Measurements from ENCODE around the gene MTIF3. TPM values are rescaled to one million over a fixed set of nuclear protein-coding genes. Genes with fewer than 3 reads are reported as not detected.

MTIF3 gene
- total RNA-seq, 1 experiment from 2014 or later: 37.1 TPM

DNA sequence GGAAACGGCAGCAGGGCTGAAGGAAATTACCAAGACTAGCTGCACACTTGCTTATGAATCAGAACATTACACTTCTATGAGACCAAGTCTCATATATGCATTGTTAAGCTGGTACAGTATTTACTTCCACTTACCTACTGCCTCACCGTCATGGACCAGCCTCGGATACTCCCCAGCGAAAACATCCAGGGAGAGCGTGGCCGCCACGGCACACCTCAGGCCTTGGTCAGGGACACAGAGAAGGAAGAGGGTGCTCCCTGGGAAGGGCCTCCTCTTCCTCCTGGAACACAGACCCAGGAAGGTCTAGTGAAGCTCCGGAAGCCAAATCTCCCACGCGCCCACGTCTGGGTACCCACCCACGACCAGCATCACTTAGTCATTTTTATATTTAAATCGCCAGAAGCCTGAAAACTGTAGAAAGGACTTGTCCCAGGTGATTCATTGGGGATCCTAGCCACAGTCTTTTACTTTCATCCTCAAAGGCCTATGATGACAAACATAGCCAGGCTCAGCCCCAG, 24.4 kb upstream of the MTIF3 start:
- no peaks in the 10 kb centered on the region for H3K27me3 ChIP-seq (replicated peaks; ENCODE audit: insufficient read depth, low read depth, low read length, poor library complexity)
- no TSS peak for BruUV-seq (replicated peaks)
- no peaks in the 10 kb centered on the region for H3K36me3 ChIP-seq (ENCODE audit: insufficient read depth, low read length, poor library complexity, severe bottlenecking)
- no peaks in the 10 kb centered on the region for H3K9me3 ChIP-seq (ENCODE audit: low read depth, low read length, poor library complexity, severe bottlenecking)
- H3K4me3 ChIP-seq (ENCODE audit: low read depth, low read length, poor library complexity, severe bottlenecking): no peak overlapping the region
- TF ChIP-seq EZH2 (IDR thresholded peaks at IDR 0.05; ENCODE audit: borderline replicate concordance, low read depth, low read length, poor library complexity, severe bottlenecking) (no peak), CTCF (conservative IDR thresholded peaks at IDR 0.05; ENCODE audit: low read depth, low read length) (no peak)
- CTCF ChIA-PET: no interaction called here
- POLR2A ChIA-PET (ENCODE audit: low non-redundant PET): no interaction called here
- no peak overlapping the region for H3K27ac ChIP-seq (ENCODE audit: low read depth, low read length, poor library complexity, severe bottlenecking)
- H3K4me1 ChIP-seq (ENCODE audit: insufficient read depth, low read length, poor library complexity, severe bottlenecking): no peaks in the 10 kb centered on the region
- DNase-seq (ENCODE audit: low spot score): no peak
- intact Hi-C loops (cut with micrococcal nuclease; ENCODE audit: unreplicated experiment): no loop called here

DNA sequence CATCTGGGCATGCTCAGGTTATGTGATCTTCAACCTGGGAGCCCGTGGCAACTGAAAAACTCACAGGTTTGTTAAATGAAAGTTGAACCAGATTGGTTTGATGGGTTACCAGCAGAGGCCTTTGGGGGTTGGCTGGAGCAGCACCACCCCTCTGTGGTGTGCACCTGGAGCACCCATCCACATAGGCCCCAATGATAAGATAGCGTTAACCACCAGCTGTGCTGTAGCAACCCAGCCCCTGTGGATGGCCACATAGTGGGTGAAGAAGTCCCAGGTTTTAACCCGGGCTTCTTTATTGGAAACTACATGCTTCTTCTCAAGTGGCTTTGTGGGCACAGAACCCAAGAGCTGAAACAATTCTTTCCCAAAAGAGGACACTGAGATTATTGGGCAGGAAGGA, 22.6 kb upstream of the MTIF3 start:
- ChIA-PET POLR2A (ENCODE audit: low non-redundant PET) (no interaction called here), CTCF (no interaction called here)
- TF ChIP-seq EZH2 (IDR thresholded peaks at IDR 0.05; ENCODE audit: borderline replicate concordance, low read depth, low read length, poor library complexity, severe bottlenecking) (no peak), CTCF (conservative IDR thresholded peaks at IDR 0.05; ENCODE audit: low read depth, low read length) (no peak)
- Histone ChIP-seq H3K9me3 (ENCODE audit: low read depth, low read length, poor library complexity, severe bottlenecking) (no peaks in the 10 kb centered on the region), H3K36me3 (ENCODE audit: insufficient read depth, low read length, poor library complexity, severe bottlenecking) (no peaks in the 10 kb centered on the region), H3K27me3 (replicated peaks; ENCODE audit: insufficient read depth, low read depth, low read length, poor library complexity) (peaks cover 4% of the 10 kb centered on the region), H3K4me3 (ENCODE audit: low read depth, low read length, poor library complexity, severe bottlenecking) (no peak overlapping the region), H3K4me1 (ENCODE audit: insufficient read depth, low read length, poor library complexity, severe bottlenecking) (no peaks in the 10 kb centered on the region), H3K27ac (ENCODE audit: low read depth, low read length, poor library complexity, severe bottlenecking) (no peak overlapping the region)
- intact Hi-C loops (cut with micrococcal nuclease; ENCODE audit: unreplicated experiment): no loop called here
- BruUV-seq (replicated peaks): no TSS peak
- no peak for DNase-seq (ENCODE audit: low spot score)

- Histone ChIP-seq H3K9me3 (ENCODE audit: low read depth, low read length, poor library complexity, severe bottlenecking) (no peaks in the 10 kb centered on the region), H3K4me1 (ENCODE audit: insufficient read depth, low read length, poor library complexity, severe bottlenecking) (no peaks in the 10 kb centered on the region), H3K4me3 (ENCODE audit: low read depth, low read length, poor library complexity, severe bottlenecking) (no peak overlapping the region), H3K36me3 (ENCODE audit: insufficient read depth, low read length, poor library complexity, severe bottlenecking) (no peaks in the 10 kb centered on the region), H3K27ac (ENCODE audit: low read depth, low read length, poor library complexity, severe bottlenecking) (no peak overlapping the region), H3K27me3 (replicated peaks; ENCODE audit: insufficient read depth, low read depth, low read length, poor library complexity) (peaks cover 4% of the 10 kb centered on the region)
- ChIA-PET POLR2A (ENCODE audit: low non-redundant PET) (no interaction called here), CTCF (no interaction called here)
- no TSS peak for BruUV-seq (replicated peaks)
- no peak for DNase-seq (ENCODE audit: low spot score)
- TF ChIP-seq CTCF (conservative IDR thresholded peaks at IDR 0.05; ENCODE audit: low read depth, low read length) (no peak), EZH2 (IDR thresholded peaks at IDR 0.05; ENCODE audit: borderline replicate concordance, low read depth, low read length, poor library complexity, severe bottlenecking) (no peak)
- intact Hi-C loops (cut with micrococcal nuclease; ENCODE audit: unreplicated experiment): no loop called here
Measured at GRCh38 chr13:27472441-27472840, 22.1 kb upstream of the MTIF3 start.
